ENCODE results near the gene PRSS27.
"Not testable (repeated sequence)": the region's sequence is repeated elsewhere in the genome, so short reads cannot be mapped to it uniquely, and the experiment has no call there.

The PRSS27 gene

GRCh38 chr16:2707368-2708289, 12.4 kb downstream of the PRSS27 start:
- no peak for DNase-seq

GRCh38 chr16:2706611-2707311, 13.3 kb downstream of the PRSS27 start:
- DNase-seq, result no peak

- no peak for DNase-seq
These were observed 13.9 kb downstream of the PRSS27 start for GRCh38 chr16:2706085-2706484.

GRCh38 chr16:2705351-2705750, 14.7 kb downstream of the PRSS27 start:
- DNase-seq, result no peak

GRCh38 chr16:2704983-2705275, 15.1 kb downstream of the PRSS27 start:
- DNase-seq, result no peak

GRCh38 chr16:2704166-2704982, 15.7 kb downstream of the PRSS27 start:
- DNase-seq, result no peak

GRCh38 chr16:2702871-2703745, 16.9 kb downstream of the PRSS27 start:
- DNase-seq, result no peak

- no peak for DNase-seq
These were observed 17.6 kb downstream of the PRSS27 start for GRCh38 chr16:2702438-2702825.

GRCh38 chr16:2701713-2702437, 18.1 kb downstream of the PRSS27 start:
- DNase-seq, result no peak

- DNase-seq, result no peak
These were observed 18.8 kb downstream of the PRSS27 start for GRCh38 chr16:2701272-2701671.

- DNase-seq, result no peak
These were observed 19.2 kb downstream of the PRSS27 start for GRCh38 chr16:2700786-2701185.

- DNase-seq, result no peak
These were observed 20.0 kb downstream of the PRSS27 start for GRCh38 chr16:2699791-2700600.

GRCh38 chr16:2698965-2699750, 20.9 kb downstream of the PRSS27 start:
- DNase-seq, result no peak

GRCh38 chr16:2698103-2698870, 21.7 kb downstream of the PRSS27 start:
- no peak for DNase-seq

- DNase-seq, result no peak
These were observed 22.5 kb downstream of the PRSS27 start for GRCh38 chr16:2697401-2697948.

- not testable (repeated sequence) for DNase-seq
These were observed 23.3 kb downstream of the PRSS27 start for GRCh38 chr16:2696601-2697250.

- DNase-seq, result no peak
These were observed 26.9 kb downstream of the PRSS27 start for GRCh38 chr16:2692948-2693651.
